NCI-H146 (cell line): ENCODE measurements around the gene EARS2.
"Not testable (repeated sequence)": the region's sequence is repeated elsewhere in the genome, so short reads cannot be mapped to it uniquely, and the experiment has no call there.

Experiments used
- DNase-seq: peaks from one replicate; lab custom pipeline; 2025; lab: John Stamatoyannopoulos, UW

EARS2 gene

DNA sequence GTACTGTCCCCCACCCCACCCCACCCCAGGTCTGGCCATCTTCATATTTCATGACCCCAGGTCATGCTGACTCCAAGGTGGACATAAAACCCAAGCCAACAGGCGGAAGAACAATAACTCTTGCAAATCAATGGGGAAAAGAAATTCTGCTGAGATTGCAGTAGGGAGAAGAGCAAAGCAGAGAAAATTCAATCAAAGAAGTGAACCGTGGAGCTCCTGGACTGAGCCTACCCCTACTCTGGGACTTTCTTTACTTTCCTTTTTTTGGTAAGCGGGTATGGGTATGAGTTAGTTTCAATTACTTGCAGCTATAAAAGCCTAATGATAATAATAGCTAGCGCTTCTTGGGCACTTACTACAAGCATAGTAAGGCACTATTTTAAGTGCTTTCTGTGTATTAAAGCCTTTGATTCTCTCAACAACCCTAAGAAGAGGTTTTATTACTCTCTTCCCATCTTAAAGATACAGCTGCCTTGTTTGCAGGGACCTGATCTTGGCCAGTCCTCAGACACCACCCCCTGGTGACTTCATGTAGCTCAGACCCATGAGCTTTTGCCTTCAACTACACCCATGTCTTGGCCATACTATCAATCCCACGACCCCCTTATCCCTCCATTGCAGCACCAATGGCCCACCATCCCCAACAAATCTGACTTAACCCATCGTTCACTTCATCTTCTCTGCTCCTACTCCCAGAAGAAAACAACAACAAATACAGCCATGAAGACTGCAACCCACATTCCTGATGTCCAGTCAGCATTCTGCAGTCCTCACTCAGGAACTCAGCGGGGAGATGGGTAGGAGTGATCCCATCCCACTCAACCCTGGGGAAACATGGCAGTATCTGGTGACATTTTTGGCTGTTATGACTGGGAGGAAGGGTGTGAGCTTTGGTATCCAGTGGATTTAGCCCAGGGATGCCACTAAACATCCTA lies 51.2 kb downstream of the EARS2 start:
- DNase-seq, result no peak

- DNase-seq, result no peak
These were observed 51.9 kb downstream of the EARS2 start for GRCh38 chr16:23505180-23505665.

GRCh38 chr16:23504453-23505179 lies 52.5 kb downstream of the EARS2 start:
- DNase-seq, result peak; percentile 87

- no peak for DNase-seq
These were observed 53.1 kb downstream of the EARS2 start for GRCh38 chr16:23504076-23504452.

DNA sequence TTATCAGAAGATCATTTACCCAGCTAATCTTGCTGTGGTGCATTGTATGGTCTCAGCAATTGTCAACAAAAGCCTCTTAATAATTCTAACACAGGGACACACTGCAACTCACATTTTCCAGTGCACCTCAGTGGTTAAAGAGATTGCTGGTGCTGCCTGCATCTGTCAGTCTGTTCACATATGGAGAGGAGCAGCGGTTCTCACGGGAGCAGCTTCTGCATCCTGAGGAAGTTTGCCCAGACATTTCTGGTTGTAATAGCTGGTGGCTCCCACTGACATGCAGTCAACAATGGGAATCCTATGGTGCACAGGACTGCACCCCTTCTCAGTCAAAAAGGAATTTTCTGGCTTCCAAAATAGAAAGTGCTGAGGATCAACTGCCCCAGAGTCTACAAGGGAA lies 54.7 kb downstream of the EARS2 start:
- DNase-seq, result no peak

DNA sequence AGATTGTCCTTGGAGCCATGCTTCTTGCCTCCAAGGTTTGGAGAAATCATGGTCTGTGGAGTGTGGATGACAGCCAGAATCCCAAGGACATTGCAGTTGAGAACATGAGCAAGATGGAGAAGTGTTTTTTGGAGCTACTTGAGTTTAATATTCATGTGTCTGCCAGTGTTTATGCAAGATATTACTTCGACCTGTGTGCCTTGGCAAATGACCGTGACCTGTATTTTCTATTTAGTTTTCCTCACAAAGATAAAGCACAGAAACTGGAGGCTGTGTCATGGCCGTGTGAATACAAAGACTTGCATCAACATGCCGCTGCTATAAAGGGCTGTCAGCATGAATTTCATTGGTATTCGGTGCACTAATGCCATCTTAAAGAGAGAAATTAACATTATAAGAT lies 55.9 kb downstream of the EARS2 start:
- no peak for DNase-seq

- no peak for DNase-seq
These were observed 56.3 kb downstream of the EARS2 start for GRCh38 chr16:23500862-23501225.

GRCh38 chr16:23500212-23500861 lies 56.8 kb downstream of the EARS2 start:
- DNase-seq, result no peak

GRCh38 chr16:23499801-23500200 lies 57.3 kb downstream of the EARS2 start:
- no peak for DNase-seq

- DNase-seq, result no peak
These were observed 58.3 kb downstream of the EARS2 start for GRCh38 chr16:23498863-23499262.

DNA sequence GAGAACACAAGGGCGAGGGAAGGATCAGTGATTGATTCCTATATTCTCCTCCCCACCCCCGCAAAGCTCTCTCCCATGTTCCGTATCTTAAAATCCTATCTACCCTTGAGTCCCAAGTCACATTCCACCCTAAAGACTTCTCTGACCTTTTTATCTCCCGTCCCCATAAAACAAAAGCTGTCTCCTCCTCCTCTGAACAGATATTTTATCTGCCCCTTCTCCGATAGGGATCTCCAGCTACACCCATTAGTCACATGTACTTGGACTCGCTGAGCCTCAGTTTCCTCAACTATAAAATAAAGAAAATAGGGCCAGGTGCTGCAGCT lies 59.6 kb downstream of the EARS2 start:
- no peak for DNase-seq

- no peak for DNase-seq
These were observed 60.2 kb downstream of the EARS2 start for GRCh38 chr16:23496821-23497542.

- no peak for DNase-seq
These were observed 61.5 kb downstream of the EARS2 start for GRCh38 chr16:23495671-23496070.

DNA sequence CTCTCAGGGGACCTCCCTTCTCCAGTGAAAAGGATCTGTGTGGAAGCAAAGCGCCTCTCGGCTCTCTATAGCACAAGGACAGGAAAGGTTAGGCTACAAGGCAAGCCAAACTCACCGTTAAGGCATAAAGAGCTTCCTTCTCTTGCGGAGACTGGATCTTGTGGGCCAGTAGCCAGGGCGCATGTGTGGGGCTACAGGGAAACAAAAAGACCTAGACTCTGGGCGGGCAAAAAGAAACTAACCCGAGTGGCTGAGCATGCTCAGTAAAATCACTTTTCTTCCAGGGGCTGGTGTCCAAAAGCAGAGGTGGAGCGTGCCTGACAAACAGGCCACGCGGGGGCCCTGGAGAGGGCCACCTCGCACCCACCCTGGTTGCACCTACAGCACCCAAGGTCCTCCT lies 63.0 kb downstream of the EARS2 start:
- DNase-seq, result no peak

DNA sequence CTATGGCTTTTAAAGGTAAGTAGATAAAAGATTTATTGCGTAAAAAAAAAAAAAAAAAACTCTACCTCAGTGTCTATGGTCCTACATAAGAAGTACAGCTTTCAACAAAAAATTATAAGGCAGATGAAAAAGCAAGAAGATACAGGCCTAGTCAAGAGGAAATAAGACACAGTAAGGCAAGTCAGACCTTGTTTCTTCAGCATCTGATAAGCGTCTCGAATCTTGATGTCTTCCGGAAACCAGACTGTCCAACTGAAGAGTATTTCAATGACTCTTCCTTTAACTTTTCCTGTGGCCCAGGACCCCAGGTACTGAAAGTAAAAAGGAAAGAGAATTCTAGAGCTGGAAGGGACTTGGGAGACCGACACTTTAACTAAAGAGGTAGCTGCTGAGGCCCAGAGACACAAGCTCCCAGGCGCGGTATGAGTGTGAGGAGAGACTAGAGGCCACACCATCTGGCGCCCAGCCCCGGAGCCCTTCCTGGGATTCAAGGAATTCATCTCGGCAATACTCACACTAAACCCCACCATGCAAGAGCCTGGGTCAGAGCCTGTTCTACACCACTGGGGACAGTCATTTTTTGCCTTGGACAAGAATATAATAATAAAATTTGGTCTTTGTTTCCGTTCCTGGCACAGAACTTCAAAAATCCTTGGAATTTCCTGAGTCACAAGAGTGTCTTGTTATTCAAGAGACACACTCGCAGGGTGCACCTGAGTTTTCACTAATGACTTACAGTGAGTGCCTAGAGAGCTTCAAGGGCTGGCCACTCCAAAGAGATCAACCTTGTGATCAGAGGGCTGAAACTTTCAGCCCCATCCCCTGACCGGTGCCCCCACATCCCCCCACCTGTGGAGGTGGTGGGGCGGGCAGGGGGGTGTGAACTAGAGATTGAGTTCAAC lies 65.4 kb downstream of the EARS2 start:
- no peak for DNase-seq

- no peak for DNase-seq
These were observed 70.7 kb downstream of the EARS2 start for GRCh38 chr16:23486480-23486879.

DNA sequence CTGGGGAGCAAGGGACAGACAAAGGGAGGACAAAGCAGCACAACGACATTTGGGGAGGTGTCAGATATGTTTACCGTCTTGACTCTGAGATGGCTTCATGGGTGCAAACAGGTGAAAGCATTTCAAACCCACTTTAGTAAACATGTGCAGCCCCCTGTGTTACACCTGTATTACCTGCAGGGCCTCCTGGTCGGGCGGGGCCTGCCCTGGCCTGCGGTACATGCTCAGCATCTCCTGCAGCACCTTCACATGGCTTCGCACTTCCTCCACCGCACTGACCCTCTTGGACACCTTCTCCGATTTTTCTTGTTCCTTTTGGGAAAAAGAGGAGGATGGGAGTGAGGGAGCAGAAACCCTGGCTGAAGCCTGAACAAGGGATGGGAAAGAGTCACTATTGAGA lies 71.3 kb downstream of the EARS2 start:
- no peak for DNase-seq

DNA sequence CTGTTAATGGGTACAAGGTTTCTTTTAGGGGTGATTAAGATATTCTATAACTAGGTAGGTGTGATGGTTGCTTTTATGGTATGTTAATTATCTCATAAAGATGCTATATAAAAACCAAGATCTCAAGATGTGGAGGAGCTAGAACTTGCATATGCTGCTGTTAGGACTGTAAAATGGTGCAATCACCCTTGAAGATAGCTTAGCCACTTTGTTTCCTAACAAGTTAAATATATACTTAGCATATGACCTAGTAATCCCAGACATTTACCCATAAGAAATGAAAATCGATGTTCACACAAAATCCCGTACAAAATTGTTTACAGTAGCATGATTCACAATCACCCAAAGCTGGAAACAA lies 71.9 kb downstream of the EARS2 start:
- no peak for DNase-seq

- no peak for DNase-seq
These were observed 72.5 kb downstream of the EARS2 start for GRCh38 chr16:23484510-23485256.

- not testable (repeated sequence) for DNase-seq
These were observed 73.7 kb downstream of the EARS2 start for GRCh38 chr16:23483492-23483891.
